SK-N-SH treated with all-trans-retinoic acid at 6 μM for 48 hours (cell line): ENCODE measurements around the gene DCAF6.

ENCODE experiments used
- ZNF565 ChIP-seq: fragments of 450-650 bp; formaldehyde crosslinking; conservative IDR thresholded peaks from 2 replicates; pipeline ENCODE4 v1.5.0; 2020; ENCODE audit warnings: low read depth, mild to moderate bottlenecking, moderate library complexity
- ZNF8 ChIP-seq: fragments of 450-650 bp; formaldehyde crosslinking; IDR thresholded peaks from 2 replicates; pipeline ENCODE4 v1.5.0; 2020; ENCODE audit warnings: mild to moderate bottlenecking, moderate library complexity

DNA sequence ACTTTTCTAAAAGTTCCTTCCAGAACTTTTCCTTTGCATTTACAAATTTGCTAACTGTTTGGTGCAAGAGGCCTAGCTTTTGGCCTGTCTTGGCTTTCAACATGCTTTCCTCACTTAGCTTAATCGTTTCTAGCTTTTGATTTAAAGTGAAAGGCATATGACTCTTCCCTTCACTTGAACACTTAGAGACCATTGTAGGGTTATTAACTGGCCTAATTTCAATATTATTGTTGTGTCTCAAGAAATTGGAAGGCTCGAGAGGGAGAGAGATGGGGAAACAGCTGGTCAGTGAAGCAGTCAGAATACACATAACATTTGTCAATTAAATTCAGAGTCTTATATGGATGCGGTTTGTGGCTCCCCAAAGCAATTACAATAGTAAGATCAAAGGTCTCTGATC, 63.4 kb downstream of the DCAF6 start:
- TF ChIP-seq ZNF565 (CRISPR knock-in tag): no peak
- TF ChIP-seq ZNF8 (CRISPR knock-in tag): no peak
